GM21447 (cell line): Measurements from ENCODE around the gene NSL1.
"Not testable (repeated sequence)": the region's sequence is repeated elsewhere in the genome, so short reads cannot be mapped to it uniquely, and the experiment has no call there.

Source experiments
- ATAC-seq: cut with Tn5 transposase; IDR thresholded peaks from one replicate; pipeline ENCODE4 v1.9.1; 2021; ENCODE audit not compliant: unreplicated experiment

The NSL1 gene

DNA sequence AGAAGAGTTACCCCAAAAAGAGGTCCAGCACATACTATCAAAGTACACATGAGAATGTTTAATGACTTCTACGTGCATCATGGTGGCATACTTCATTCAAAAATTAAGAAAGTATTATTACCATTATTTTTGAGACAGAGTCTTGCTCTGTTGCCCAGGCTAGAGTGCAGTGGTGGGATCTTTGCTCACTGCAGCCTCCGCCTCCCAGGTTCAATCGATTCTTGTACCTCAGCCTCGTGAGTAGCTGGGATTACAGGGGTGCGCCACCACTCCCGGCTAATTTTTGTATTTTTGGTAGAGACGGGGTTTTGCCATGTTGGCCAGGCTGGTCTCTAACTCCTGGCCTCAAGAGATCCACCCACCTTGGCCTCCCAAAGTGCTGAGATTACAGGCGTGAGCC, 79.6 kb downstream of the NSL1 start:
- ATAC-seq, result not testable (repeated sequence)

DNA sequence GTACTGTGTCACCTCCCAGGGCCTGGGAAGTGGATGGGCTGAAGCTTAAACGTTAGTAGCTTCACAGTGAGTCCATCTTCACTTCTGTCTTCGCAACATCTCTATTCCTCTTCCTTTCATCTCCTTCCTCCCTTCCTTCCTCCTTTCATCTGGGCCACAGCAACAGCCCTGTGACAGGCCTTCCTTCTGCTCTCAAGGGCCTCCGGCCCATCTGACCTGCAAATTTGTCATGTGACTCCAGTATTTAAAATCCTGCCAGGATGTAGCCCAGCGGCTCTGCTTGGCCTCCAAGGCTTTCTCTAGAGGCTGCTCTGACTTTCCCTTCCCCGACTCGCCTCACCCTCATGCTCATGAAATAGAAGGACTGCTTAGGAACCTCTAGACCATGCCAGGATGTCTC, 81.0 kb downstream of the NSL1 start:
- ATAC-seq, result no peak

DNA sequence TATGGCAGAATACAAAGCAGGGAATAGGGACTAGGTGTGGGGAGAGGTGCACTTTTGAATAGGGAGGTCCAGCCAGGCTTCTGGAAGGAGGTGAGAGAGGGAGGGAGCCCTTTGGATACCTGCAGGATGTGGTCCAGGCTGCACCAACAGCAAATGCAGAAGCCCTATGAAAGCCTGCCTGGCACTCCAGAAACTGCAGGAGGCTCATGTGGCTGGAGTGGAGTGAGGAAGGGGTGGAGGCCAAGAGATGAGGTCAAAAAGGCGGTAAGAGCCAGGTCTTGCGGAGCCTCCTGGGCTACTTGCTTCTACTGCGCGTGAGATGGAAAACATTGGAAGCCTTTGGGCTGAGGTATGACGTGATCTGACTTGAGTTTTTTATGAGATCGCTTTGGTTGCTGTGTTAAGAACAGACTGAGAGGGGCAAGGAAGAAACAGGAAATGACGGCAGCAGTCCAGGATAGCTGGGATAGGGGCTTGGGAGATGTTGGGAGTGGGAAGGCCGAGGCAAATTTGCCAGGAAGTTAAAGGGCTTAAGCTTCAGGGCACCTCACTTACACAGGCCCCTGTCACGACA, 87.5 kb downstream of the NSL1 start:
- ATAC-seq, result no peak

DNA sequence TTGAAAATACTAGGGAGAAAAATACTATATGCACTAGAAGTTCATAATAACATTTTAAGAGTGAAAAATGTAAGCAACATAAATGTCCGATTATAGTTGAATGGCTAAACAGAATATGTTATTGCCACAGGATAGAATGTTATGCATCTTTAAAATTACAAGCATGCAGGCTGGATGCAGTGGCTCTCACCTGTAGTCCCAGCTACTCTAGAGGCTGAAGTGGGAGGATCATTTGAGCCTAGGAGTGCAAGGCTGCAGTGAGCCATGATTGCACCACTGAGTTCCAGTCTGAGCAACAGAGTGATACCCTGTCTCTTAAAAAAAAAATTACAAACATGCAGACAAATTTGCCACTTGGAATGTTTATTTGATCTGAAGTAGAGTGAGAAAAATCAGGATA, 88.9 kb downstream of the NSL1 start:
- no peak for ATAC-seq

DNA sequence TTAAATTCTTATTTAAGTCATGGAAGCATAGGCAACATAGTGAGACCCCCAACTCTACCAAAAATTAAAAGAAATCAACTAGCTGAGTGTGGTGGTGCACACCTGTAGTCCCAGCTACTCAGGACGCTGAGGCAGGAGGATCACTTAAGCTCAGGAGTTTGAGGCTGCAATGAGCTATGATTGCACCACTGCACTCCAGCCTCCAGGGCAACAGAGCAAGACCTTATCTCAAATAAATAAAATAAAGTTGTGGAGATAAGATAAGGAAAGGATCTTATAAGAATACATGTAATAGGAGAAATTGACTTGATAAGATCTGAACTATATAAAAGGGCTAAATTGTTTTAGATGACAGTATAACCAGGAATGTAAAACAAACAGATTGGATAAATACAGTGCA, 89.7 kb downstream of the NSL1 start:
- no peak for ATAC-seq

DNA sequence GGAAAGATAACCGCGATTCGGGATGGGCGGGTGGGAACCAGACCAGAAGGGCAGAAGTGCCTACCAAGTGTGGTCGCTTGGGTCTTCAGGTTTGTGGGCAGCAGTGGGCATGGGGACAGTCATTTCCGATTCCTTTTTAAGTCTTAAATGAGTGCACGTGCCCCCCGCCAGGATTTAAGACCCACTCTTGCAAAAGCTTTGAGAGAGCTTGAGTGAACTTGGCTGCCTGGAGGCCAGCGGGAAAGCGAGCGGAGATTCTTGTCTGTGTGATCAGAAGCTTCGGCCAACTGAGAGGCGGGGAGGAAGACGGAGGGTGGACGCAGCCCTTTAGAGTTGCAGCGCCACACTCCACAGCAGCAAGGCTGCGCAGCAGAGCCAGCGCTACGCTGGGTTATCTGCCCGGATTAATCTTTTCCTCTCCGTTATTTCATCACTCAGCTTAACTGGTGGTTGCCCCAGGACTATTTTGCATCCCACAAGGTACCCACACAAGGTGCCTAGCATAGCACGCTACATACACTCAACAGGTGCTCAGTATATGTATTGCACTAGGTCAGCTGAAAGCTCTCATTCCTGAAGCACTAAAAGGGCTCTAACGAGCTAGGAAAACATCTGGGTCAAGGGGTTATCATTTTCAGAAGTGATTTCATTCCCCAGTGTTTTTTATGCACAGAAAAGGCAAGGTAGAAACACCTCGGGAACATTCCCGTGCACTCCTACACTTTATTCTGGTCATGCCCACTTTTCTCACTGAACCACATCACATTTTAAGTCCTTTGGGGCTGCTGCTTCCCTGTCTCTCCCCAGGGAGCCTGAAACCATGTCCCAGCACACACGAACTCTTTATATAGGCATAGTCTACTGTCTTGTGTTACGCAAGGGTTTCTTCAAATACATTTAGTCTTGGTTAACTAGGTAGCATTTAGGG, 90.4 kb downstream of the NSL1 start:
- ATAC-seq, result peak; percentile 30

DNA sequence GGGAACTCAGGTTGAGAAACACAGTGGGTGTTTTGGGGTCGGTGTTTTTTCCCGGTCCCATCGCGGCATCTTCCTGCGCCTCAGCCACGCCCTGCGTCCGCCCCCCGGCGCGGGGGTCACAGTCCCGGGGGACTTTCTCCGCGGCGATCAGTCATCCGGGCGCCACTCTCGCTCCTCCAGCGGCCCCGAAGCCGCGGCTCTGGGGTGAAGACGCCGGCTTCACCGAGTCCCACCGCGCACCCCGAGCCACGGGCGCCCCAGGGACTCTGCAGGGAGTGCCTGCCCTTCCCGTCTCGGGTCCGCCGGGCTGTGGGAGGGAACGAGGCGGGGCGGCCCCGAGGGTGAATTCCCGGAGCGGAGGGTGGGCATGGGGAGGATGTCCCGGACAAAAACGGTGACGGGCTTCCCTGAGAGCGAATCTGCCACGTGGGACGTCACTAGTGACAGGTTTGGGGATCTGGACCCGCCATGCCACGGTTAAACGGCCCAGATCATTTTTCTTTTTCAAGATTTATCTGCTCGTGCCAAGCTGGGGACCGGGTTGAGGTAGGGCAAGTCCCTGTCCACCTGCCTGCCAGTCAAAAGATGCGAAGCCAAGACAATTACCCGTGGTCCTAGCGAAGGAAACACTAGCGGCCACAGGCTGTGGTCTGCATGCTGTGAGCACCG, 91.2 kb downstream of the NSL1 start:
- ATAC-seq, result no peak

DNA sequence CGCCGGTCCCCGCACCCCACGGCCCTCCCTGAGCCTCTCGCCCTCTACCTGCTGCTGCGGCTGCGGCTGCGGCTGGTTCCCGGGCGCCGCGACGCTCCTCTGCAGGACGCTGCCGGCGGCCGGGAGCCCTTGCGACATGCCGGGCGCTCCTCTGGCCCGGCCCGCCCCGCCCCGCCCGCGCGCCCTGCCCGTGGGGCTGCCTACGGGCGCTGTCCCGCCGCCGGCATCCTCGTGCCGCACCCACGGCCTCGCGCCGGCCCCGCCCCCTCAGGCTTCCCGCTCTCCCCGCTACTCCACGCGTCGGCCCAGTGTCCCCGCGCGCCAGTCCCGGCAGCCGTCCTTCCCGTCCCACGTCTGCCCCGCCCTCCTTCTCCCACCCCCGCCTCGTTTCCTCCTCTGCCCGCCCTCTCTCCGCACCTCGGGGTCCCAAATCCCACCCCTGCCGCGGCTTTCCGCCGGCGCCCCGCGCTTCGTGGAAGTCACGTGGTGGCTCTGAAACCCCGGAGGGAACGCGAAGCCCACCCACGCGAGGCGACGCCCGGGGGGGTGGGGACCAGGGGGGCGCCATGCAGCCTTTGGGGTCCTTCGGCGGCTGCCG, 91.9 kb downstream of the NSL1 start, which contains the start of gene BATF3:
Gene BATF3 (minus strand): TSS at position 216 of the 598 bp plus-strand sequence. CDS start 78 bp downstream, at position 138.
- peak; percentile 11 for ATAC-seq

DNA sequence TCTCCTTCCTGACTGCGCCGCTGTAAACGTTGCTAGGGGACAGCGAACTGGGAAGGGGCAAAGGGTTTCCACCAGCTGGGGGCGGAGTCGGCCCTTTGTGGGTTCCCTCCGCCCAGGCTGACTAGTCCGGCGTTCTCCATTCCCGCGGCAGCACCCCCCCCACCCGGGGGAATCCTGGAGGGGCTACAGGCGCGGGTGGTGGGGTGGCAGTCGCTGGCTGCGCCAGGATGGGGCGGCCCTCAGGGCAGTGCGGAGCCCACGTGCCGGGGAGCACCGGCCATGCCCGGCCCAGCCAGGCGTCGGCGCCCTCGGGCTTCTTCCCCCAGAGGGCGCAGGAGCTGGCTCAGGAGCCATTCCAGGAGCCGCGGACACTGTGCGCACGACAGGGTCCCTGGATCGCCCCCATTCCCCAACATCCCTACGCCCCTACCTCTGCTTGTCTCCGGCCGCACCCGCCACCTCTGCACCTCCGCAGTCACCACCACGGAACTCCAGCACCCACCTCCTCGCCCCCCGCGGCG, 92.4 kb downstream of the NSL1 start:
- ATAC-seq, result peak; percentile 46

DNA sequence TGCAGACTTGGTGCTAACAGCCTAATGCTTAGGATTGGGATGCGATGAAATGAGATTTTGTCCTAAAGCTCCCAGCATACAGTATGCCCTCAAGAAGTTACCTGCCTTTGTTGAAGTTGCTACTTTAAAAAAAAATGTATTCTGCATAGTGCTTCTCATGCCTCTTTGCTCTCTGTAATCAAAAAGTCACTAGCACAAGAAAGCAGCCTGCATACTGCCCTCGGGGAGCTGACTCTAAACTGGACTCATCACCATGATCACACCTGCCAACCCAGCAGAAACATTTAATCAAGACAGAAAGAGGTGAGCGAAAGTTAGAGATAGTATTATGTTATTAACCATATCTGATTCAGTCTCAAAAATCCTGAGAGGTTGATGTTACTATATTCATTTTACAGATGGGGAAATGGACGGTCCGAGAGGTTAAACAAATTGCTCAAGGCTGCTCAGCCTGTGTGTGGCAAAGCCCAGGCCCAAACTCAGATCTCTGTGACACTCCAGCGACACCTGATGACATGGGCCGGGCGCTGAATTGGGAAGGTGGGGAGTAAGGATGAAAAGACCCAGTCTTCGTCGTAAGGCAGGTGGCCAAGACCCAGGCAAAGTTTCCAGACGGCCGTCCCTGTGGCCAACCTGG, 93.0 kb downstream of the NSL1 start:
- ATAC-seq, result peak; percentile 14

DNA sequence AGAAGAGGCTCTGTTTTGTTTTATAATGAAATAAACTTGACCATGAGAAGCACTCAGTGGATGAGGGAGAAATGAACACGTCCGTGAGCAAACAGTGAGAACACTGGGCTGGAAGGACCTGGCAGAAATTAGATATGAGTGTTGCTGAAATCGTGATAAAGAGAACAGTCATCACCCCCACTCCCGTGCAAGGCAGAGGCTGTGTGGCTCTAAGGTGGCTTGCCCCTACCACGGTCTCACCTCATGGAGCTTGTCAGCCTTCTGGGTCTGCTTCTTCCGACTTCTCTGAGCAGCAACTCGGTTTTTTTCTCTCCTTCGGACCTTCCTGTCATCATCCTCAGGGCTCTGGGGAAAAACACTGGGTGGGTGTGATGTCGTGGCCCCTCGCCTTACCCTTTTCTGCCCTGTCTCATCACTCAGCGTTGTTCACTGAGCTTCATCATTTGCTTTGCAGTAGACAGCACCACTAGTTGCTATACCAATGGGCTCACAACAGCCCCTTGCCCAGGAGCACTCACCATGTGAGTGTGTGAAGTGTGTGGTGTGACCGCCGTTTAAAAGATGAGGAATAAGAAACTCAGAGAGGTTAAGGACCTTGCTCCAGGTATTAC, 94.8 kb downstream of the NSL1 start:
- ATAC-seq, result no peak

DNA sequence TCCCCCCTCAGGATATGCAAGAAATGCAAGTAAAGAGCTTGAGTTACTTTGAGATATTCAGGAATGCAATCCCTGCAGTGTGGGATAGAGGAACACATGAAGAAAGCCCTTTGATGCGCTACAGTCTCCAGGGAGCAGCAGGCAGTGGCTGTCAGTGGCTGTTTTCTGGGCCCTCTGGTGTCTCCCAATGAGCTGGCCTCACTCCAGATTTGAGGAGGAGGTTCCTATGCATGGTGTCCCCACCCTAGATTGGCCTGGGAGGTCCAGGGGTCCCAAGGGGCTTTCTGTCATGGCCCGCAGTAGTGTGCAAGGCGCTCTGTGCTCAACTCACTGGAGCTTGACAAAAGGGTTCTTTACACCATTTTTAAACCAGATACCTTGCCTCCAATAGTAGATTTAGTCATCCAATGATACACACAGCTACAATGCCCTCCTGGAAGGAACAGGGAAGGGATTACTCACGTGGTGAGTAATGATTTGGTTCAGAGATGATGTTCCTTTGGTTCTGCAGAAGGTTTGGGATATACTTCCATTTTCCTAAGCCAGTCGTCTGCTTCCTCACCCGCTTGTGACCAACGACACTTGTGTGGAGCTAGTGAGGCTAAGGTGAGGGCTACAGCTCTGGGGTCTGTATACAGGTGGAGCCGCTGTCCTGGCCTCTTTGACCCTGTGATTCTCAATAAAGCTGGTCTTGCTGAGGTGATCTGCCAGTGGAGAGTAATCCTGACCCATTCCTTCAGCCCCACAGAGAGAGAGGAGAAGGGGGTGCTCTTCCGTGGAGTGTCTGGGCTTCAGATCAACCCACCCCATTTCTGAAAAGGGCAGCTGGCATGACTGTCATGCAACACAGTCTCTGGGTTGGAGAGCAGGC, 98.6 kb downstream of the NSL1 start:
- ATAC-seq, result no peak

DNA sequence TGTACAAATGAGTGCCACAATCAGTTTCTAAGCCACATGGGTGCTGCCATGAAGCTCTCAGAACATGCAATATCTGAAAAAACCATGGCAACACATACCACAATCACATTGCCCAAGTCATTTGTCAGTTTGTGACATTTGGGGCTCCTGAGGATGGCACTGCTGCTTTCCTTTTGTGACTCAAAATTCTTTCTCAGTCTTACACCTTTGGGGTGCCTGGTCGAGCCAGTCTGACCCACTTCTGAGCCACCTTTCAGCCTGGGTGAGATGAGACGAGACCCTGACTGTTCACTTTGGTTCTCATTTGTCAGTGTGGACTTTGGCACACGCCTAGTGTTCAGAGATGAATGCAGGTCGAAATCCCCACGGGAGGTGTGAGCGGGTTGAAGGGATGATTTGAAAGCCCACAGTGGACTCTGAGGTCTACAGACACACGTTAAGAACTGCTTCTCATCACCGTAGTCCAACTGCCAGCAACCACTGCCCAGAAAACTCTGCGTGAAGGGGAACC, 100.0 kb downstream of the NSL1 start:
- no peak for ATAC-seq

DNA sequence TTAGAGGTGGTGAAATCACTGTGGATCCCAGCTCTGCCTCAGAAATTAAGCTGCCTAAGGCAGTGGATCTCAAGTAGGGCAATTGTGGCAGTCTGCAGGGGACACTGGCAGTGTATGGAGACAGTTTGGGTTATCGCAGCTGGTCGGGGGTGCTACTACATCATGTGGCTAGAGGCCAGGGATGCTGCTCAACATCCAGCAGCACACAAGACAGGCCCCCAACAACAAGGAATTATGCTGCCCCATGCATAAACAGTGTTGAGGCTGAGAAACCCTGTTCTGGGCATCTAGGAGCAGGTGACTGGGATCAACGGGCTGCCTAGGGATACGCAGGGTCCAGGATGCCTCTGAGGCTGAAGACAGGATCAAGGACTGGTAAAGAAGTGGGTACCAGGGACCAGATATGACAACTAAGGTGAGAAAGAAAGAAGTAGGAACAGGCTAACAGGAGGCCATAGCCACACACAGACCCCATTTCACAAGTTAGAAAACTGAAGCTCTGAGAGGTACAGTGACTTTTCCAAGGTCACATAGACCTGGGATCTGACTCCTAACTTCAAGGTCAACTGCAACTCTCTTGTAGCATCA, 100.7 kb downstream of the NSL1 start:
- ATAC-seq, result no peak

DNA sequence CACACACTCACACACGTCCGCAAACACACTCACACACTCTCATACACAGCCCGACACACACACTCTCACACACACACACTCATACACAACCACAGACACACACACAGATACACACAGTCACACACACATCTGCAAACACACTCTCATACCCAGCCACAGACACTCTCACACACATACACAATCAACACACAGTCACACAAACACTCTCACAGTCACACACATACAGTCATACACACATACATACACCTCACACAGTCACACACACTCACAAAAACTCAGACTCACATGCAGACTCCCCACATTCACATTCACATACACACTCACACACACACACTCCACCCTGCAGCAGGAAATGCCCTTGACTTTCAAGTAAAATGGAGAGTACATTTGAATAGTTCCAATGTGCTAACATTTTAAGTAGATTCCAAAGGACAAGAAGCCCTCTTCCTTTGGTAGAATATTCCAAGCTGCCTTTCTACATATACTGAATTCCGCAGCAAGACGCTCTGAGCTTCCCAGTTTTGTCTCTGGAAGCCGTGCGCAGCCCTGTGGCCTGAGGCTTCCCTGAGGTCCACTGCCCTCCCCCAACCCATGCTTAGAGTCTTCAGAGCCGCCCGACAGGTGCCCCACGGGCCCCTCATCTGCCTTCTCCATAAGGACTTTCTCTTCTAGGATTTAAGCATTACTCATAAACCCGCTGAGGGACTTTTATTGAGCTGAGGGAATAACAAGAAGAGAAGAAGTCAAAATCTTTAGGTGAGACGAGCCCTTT, 101.6 kb downstream of the NSL1 start:
- ATAC-seq, result no peak

DNA sequence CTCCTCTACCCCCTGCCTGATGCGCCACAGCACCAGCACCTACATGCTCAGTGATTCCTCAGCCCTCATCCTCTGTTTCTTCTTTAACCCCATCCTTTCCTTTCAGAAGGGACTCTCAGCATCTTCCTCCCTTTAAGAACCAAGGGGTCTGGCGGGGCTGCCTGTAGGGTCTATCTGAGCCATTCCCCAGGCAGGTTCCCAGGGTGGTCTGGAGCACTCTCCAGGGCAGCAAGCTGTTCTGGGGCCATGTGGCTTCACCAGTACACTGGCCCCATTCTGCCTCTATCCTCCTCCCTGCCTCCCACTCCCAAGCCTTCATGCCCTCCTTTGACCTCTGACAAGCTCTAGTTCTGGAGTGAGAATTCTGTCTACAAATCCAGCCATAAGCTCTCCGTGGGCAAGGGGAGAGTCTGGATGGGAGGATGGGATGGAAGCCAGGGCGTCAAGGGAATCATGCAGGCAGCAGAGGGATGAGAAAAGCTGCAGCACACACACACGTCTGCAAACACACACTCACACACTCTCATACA, 102.3 kb downstream of the NSL1 start:
- no peak for ATAC-seq

DNA sequence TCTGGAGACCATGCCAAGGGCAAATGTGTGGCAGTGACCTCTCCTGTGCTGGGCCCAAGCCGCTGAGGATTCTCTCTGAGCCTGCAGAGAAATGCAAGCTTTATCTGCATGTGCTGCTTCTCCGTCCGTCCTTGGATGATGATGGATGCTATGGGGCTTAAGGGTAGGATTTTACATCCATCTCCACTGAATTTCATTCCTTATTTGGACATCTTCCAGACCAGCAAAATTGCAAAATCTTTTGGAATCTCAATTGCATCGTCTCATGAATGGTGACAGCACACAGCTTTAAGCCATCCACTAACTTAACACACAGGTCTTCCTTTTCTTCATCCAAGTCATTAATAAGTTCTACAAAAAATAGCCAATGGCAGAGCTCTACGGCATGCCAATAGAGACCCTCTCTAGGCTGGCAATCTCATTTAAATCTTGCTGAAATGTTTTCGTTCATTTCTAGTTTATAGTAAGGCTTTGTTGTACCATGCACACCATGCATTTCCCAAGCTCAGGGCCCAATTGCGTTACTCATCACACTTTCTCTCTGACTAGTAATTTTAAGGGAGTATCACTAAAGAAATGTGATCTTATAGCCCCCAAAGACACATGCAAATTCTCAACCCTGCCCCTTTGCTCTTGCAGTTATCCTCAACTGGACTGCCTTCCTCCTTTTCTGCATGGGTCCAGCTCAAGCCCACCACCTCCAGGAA, 103.1 kb downstream of the NSL1 start:
- ATAC-seq, result no peak
